H1 (cell line): Measurements from ENCODE around the gene PDLIM3. TPM values are rescaled to one million over a fixed set of nuclear protein-coding genes. Genes with fewer than 3 reads are reported as not detected.

Source experiments
- CTCF ChIA-PET: fragments of 300-600 bp; sonication (Branson Sonifier 250); formaldehyde crosslinking; loops from one replicate; lab custom pipeline; 2021; ENCODE audit not compliant: partially characterized antibody; lab: Charles Lee
- POLR2A ChIA-PET: fragments of 300-600 bp; sonication (Branson Sonifier 250); formaldehyde crosslinking; loops from one replicate; lab custom pipeline; 2021; ENCODE audit warnings: inconsistent platforms; ENCODE audit not compliant: partially characterized antibody; lab: Charles Lee
- DNase-seq, 2 experiments: peaks; one replicate each; pipeline versions ENCODE4 v3.0.0 to v3.0.0-alpha.2; 2010 to 2022; ENCODE audit warnings: low spot score in 2 of 2, low read depth in 1 of 2, mixed read lengths in 1 of 2
- FAIRE-seq: peaks from 2 replicates; lab custom pipeline; 2011; peaks lifted over from hg19 to GRCh38; lab: Jason Lieb, UNC
- H2AFZ ChIP-seq: 2 replicates; pipeline ENCODE4 v1.8.1; 2012; ENCODE audit warnings: low read length, inconsistent platforms
- H2AK5ac ChIP-seq: 2 replicates; pipeline ENCODE4 v1.6.1; 2013; ENCODE audit warnings: low read depth, low read length
- H2BK120ac ChIP-seq: replicated peaks from 2 replicates; pipeline ENCODE3; 2013; ENCODE audit warnings: low read depth, low read length, inconsistent platforms
- H2BK12ac ChIP-seq: 2 replicates; pipeline ENCODE4 v1.6.1; 2013; ENCODE audit warnings: low read depth, low read length
- H2BK15ac ChIP-seq: 2 replicates; pipeline ENCODE4 v1.6.1; 2013; ENCODE audit warnings: low read length
- H2BK20ac ChIP-seq: 2 replicates; pipeline ENCODE4 v1.6.1; 2013; ENCODE audit warnings: low read length
- H2BK5ac ChIP-seq: 2 replicates; pipeline ENCODE4 v1.6.1; 2013; ENCODE audit warnings: low read depth, low read length
- H3K14ac ChIP-seq: 2 replicates; pipeline ENCODE4 v1.6.1; 2013; ENCODE audit warnings: inconsistent platforms; ENCODE audit not compliant: insufficient read length
- H3K18ac ChIP-seq: 2 replicates; pipeline ENCODE4 v1.6.1; 2013; ENCODE audit warnings: low read length; ENCODE audit errors: extremely low read depth
- H3K23ac ChIP-seq: 2 replicates; pipeline ENCODE4 v1.6.1; 2013; ENCODE audit warnings: inconsistent platforms; ENCODE audit not compliant: insufficient read length
- H3K23me2 ChIP-seq: 2 replicates; pipeline ENCODE4 v1.6.1; 2013; ENCODE audit warnings: low read depth, low read length
- H3K27ac ChIP-seq: 2 replicates; pipeline ENCODE4 v1.6.1; 2011; ENCODE audit warnings: low read depth, low read length, inconsistent platforms
- H3K27me3 ChIP-seq, 4 experiments: replicated peaks in 1 of 4; 1 replicate in 1 of 4; 2 replicates in 3 of 4; pipeline versions ENCODE4 v1.6.1 to v1.8.1; 2011 to 2013; ENCODE audit warnings: low read length in 3 of 4, mild to moderate bottlenecking in 3 of 4, inconsistent platforms in 2 of 4, mixed read lengths in 2 of 4, moderate library complexity in 1 of 4; ENCODE audit not compliant: control insufficient read depth in 3 of 4, insufficient read depth in 3 of 4; ENCODE audit errors: extremely low read depth in 1 of 4
- H3K36me3 ChIP-seq, 4 experiments: 2 replicates each; pipeline versions ENCODE4 v1.6.1 to v1.8.1; 2011 to 2013; ENCODE audit warnings: mild to moderate bottlenecking in 4 of 4, low read length in 3 of 4, moderate library complexity in 2 of 4, control low read depth in 1 of 4, inconsistent platforms in 1 of 4; ENCODE audit not compliant: insufficient read depth in 4 of 4, control insufficient read depth in 2 of 4
- H3K4ac ChIP-seq: replicated peaks from 2 replicates; pipeline ENCODE3; 2013; ENCODE audit warnings: low read length, low read depth, mixed read lengths, inconsistent platforms; ENCODE audit not compliant: insufficient read length
- H3K4me1 ChIP-seq, 4 experiments: replicated peaks in 1 of 4; 1 replicate in 1 of 4; 2 replicates in 3 of 4; pipeline versions ENCODE4 v1.6.1 to v1.8.1; 2011 to 2013; ENCODE audit warnings: low read length in 3 of 4, inconsistent platforms in 2 of 4, mixed read lengths in 1 of 4; ENCODE audit not compliant: insufficient read depth in 4 of 4, control insufficient read depth in 3 of 4
- H3K4me2 ChIP-seq, 2 experiments: 2 replicates each; pipeline versions ENCODE4 v1.6.1 to v1.8.1; 2011 to 2013; ENCODE audit warnings: low read depth in 2 of 2, low read length in 2 of 2, control low read depth in 1 of 2, inconsistent platforms in 1 of 2, mild to moderate bottlenecking in 1 of 2; ENCODE audit not compliant: insufficient read depth in 1 of 2
- H3K4me3 ChIP-seq, 4 experiments: fragments of 200-600, 300-600 bp in 1 of 4; sonication (generic), shearing (Covaris generic), sonication (Bioruptor Twin) in 1 of 4; 2 replicates each; pipeline versions ENCODE4 v1.5.1 to v1.8.1; 2011 to 2016; ENCODE audit warnings: low read length in 4 of 4, low read depth in 3 of 4, control low read depth in 2 of 4, inconsistent platforms in 2 of 4, mild to moderate bottlenecking in 2 of 4, mixed read lengths in 1 of 4, moderate library complexity in 1 of 4; ENCODE audit not compliant: insufficient read depth in 2 of 4; ENCODE audit errors: extremely low read depth in 1 of 4
- H3K56ac ChIP-seq: replicated peaks from 2 replicates; pipeline ENCODE3; 2013; ENCODE audit warnings: low read depth, mild to moderate bottlenecking, mixed read lengths, low read length, inconsistent platforms; ENCODE audit not compliant: insufficient read length
- H3K79me1 ChIP-seq: 2 replicates; pipeline ENCODE4 v1.6.1; 2013; ENCODE audit warnings: low read depth, low read length, control low read depth
- H3K79me2 ChIP-seq, 2 experiments: 2 replicates each; pipeline versions ENCODE4 v1.6.1 to v1.8.1; 2012 to 2013; ENCODE audit warnings: low read length in 2 of 2, mild to moderate bottlenecking in 2 of 2, inconsistent platforms in 1 of 2; ENCODE audit not compliant: insufficient read depth in 2 of 2, control insufficient read depth in 1 of 2
- H3K9ac ChIP-seq, 4 experiments: replicated peaks in 1 of 4; 1 replicate in 1 of 4; 2 replicates in 3 of 4; pipeline versions ENCODE4 v1.6.1 to v1.8.1; 2011 to 2013; ENCODE audit warnings: low read depth in 3 of 4, low read length in 3 of 4, control low read depth in 2 of 4, mild to moderate bottlenecking in 2 of 4, moderate library complexity in 2 of 4, inconsistent platforms in 1 of 4; ENCODE audit errors: extremely low read depth in 1 of 4
- H3K9me3 ChIP-seq, 2 experiments: 2 replicates each; pipeline versions ENCODE4 v1.6.1 to v1.8.1; 2012 to 2013; ENCODE audit warnings: mild to moderate bottlenecking in 2 of 2, moderate library complexity in 2 of 2, control low read depth in 1 of 2, inconsistent platforms in 1 of 2, low read depth in 1 of 2, low read length in 1 of 2, mixed read lengths in 1 of 2; ENCODE audit not compliant: insufficient read depth in 2 of 2
- H4K20me1 ChIP-seq, 2 experiments: replicated peaks in 1 of 2; 2 replicates each; pipeline versions ENCODE3 to v1.8.1; 2011 to 2013; ENCODE audit warnings: inconsistent platforms in 2 of 2, low read length in 2 of 2, mild to moderate bottlenecking in 1 of 2; ENCODE audit not compliant: insufficient read depth in 2 of 2, control insufficient read depth in 1 of 2
- H4K5ac ChIP-seq: 2 replicates; pipeline ENCODE4 v1.6.1; 2013; ENCODE audit warnings: low read length, low read depth, mixed read lengths, inconsistent platforms; ENCODE audit not compliant: insufficient read length
- H4K8ac ChIP-seq: 2 replicates; pipeline ENCODE4 v1.8.0; 2013; ENCODE audit warnings: mild to moderate bottlenecking, moderate library complexity, low read length, inconsistent platforms; ENCODE audit not compliant: insufficient read depth; ENCODE audit errors: extremely low read depth
- H4K91ac ChIP-seq: replicated peaks from 2 replicates; pipeline ENCODE3; 2013; ENCODE audit warnings: low read length, mixed read lengths, inconsistent platforms; ENCODE audit not compliant: insufficient read length
- BACH1 ChIP-seq: IDR thresholded peaks from 2 replicates; pipeline ENCODE4 v1.6.1; 2012; ENCODE audit warnings: low read length, improper control_type of control experiment
- CEBPB ChIP-seq: IDR thresholded peaks from 2 replicates; pipeline ENCODE4 v1.6.1; 2012; ENCODE audit warnings: low read depth, low read length
- CHD1 ChIP-seq: IDR thresholded peaks from 2 replicates; pipeline ENCODE4 v1.6.1; 2012; ENCODE audit warnings: low read depth, low read length, improper control_type of control experiment
- MAFK ChIP-seq: IDR thresholded peaks from 2 replicates; pipeline ENCODE4 v1.6.1; 2012; ENCODE audit warnings: low read depth, mild to moderate bottlenecking, improper control_type of control experiment, low read length
- SIX5 ChIP-seq: IDR thresholded peaks from 2 replicates; pipeline ENCODE4 v1.6.1; 2011; ENCODE audit warnings: mild to moderate bottlenecking, low read depth, low read length
- TAF1 ChIP-seq: IDR thresholded peaks from 2 replicates; pipeline ENCODE4 v1.6.1; 2011; ENCODE audit warnings: mild to moderate bottlenecking, low read depth, low read length
- WGBS, 2 experiments: shearing (Covaris generic) in 1 of 2; methylation state at CpG; one replicate each; pipeline versions ENCODE4 v1.1.6 to v1.1.7; 2013 to 2015; ENCODE audit warnings: low lambda C conversion rate in 2 of 2, mixed read lengths in 2 of 2, inconsistent platforms in 1 of 2, low coverage in 1 of 2, missing lambda C conversion rate in 1 of 2; ENCODE audit not compliant: insufficient replicate concordance in 2 of 2, insufficient coverage in 1 of 2, insufficient read length in 1 of 2; ENCODE audit errors: extremely low coverage in 1 of 2, missing lambda C conversion rate in 1 of 2; 5-methylcytosine and 5-hydroxymethylcytosine counted together
- polyA plus RNA-seq, 7 experiments: library from polyadenylated mRNA; depleted of rRNA in 3 of 7; stranded (reverse) in 5 of 7; unstranded in 2 of 7; fragments of >200 nt in 5 of 7; fragments of 200-250 nt in 2 of 7; gene quantifications; 1 replicate in 5 of 7; 2 replicates in 1 of 7; 4 replicates in 1 of 7; pipeline versions ENCODE4 v1.2.1 to v1.2.3, GENCODE V29; 2011 to 2013; ENCODE audit warnings: missing spikeins in 2 of 7, mixed read lengths in 2 of 7
- total RNA-seq: library from RNA; stranded (reverse); fragmentation: NEBNext Ultra II Directional; extraction: Animal tissue kit (Norgen Biotek cat#: 25700); gene quantifications from 2 replicates; pipeline ENCODE4 v1.2.1, GENCODE V29; 2021

Gene PDLIM3
- total and polyA plus RNA-seq, 2 of the 8 experiments (the other 6 are each of a cell fraction or from before 2014, with no cell fraction given): 7.6 to 8.1 TPM

GRCh38 chr4:185504098-185505047 is 30.9 kb downstream of the PDLIM3 start:
- Histone ChIP-seq H4K20me1 (peaks cover 0 to 1% of the 10 kb centered on the region in 2 experiments), H2BK120ac (no peak overlapping the region), H3K18ac (no peak overlapping the region), H2BK20ac (no peak overlapping the region), H3K36me3 (peaks cover 0 to 8% (median 0%) of the 10 kb centered on the region in 4 experiments; a peak in 1 of 8 replicates), H3K23me2 (no peaks in the 10 kb centered on the region), H4K5ac (no peak overlapping the region), H3K56ac (no peak overlapping the region), H2BK12ac (no peak overlapping the region), H2AK5ac (no peak overlapping the region), H2BK15ac (no peak overlapping the region), H2AFZ (no peak overlapping the region), H3K4me2 (no peak overlapping the region), H3K9me3 (peaks cover 7 to 11% of the 10 kb centered on the region in 2 experiments), H4K8ac (no peak overlapping the region), H3K4ac (no peak overlapping the region), H3K79me1 (no peaks in the 10 kb centered on the region), H3K27me3 (no peaks in the 10 kb centered on the region), H3K4me1 (peaks cover 0 to 5% (median 0%) of the 10 kb centered on the region in 4 experiments; a peak in 1 of 7 replicates), H3K14ac (no peak overlapping the region), H3K79me2 (no peaks in the 10 kb centered on the region), H3K4me3 (no peak overlapping the region), H3K23ac (no peak overlapping the region), H4K91ac (no peak overlapping the region), H3K9ac (no peak overlapping the region), H3K27ac (no peak overlapping the region), H2BK5ac (no peak overlapping the region)
- POLR2A ChIA-PET: no interaction called here
- DNase-seq (no peak), FAIRE-seq (no peak)
- 94% methylated on average over 21 of the region's 21 CpGs; no CpG with 5 or more reads in 1 of the 2 experiments for WGBS, 2 experiments
- CTCF ChIA-PET: no interaction called here
- TF ChIP-seq CEBPB: no peak
- peak; percentile 80; the same call in 1 of the 2 replicates for TF ChIP-seq MAFK
- TF ChIP-seq CHD1: no peak
- no peak for TF ChIP-seq SIX5
- TF ChIP-seq TAF1: no peak
- TF ChIP-seq BACH1: 0 out of 2 replicates have a peak, but pooled peaks have one; percentile 11
